H1 (cell line): Measurements from ENCODE around the gene KIF5A. TPM values are rescaled to one million over a fixed set of nuclear protein-coding genes. Genes with fewer than 3 reads are reported as not detected.
"Not testable (repeated sequence)": the region's sequence is repeated elsewhere in the genome, so short reads cannot be mapped to it uniquely, and the experiment has no call there.

Experiments
- CTCF ChIA-PET: fragments of 300-600 bp; sonication (Branson Sonifier 250); formaldehyde crosslinking; loops from one replicate; lab custom pipeline; 2021; ENCODE audit not compliant: partially characterized antibody; lab: Charles Lee
- POLR2A ChIA-PET: fragments of 300-600 bp; sonication (Branson Sonifier 250); formaldehyde crosslinking; loops from one replicate; lab custom pipeline; 2021; ENCODE audit warnings: inconsistent platforms; ENCODE audit not compliant: partially characterized antibody; lab: Charles Lee
- DNase-seq, 2 experiments: peaks; one replicate each; pipeline versions ENCODE4 v3.0.0 to v3.0.0-alpha.2; 2010 to 2022; ENCODE audit warnings: low spot score in 2 of 2, low read depth in 1 of 2, mixed read lengths in 1 of 2
- FAIRE-seq: peaks from 2 replicates; lab custom pipeline; 2011; peaks lifted over from hg19 to GRCh38; lab: Jason Lieb, UNC
- H2AFZ ChIP-seq: 2 replicates; pipeline ENCODE4 v1.8.1; 2012; ENCODE audit warnings: low read length, inconsistent platforms
- H2AK5ac ChIP-seq: 2 replicates; pipeline ENCODE4 v1.6.1; 2013; ENCODE audit warnings: low read depth, low read length
- H2BK120ac ChIP-seq: replicated peaks from 2 replicates; pipeline ENCODE3; 2013; ENCODE audit warnings: low read depth, low read length, inconsistent platforms
- H2BK12ac ChIP-seq: 2 replicates; pipeline ENCODE4 v1.6.1; 2013; ENCODE audit warnings: low read depth, low read length
- H2BK15ac ChIP-seq: 2 replicates; pipeline ENCODE4 v1.6.1; 2013; ENCODE audit warnings: low read length
- H2BK20ac ChIP-seq: 2 replicates; pipeline ENCODE4 v1.6.1; 2013; ENCODE audit warnings: low read length
- H2BK5ac ChIP-seq: 2 replicates; pipeline ENCODE4 v1.6.1; 2013; ENCODE audit warnings: low read depth, low read length
- H3K14ac ChIP-seq: 2 replicates; pipeline ENCODE4 v1.6.1; 2013; ENCODE audit warnings: inconsistent platforms; ENCODE audit not compliant: insufficient read length
- H3K18ac ChIP-seq: 2 replicates; pipeline ENCODE4 v1.6.1; 2013; ENCODE audit warnings: low read length; ENCODE audit errors: extremely low read depth
- H3K23ac ChIP-seq: 2 replicates; pipeline ENCODE4 v1.6.1; 2013; ENCODE audit warnings: inconsistent platforms; ENCODE audit not compliant: insufficient read length
- H3K23me2 ChIP-seq: 2 replicates; pipeline ENCODE4 v1.6.1; 2013; ENCODE audit warnings: low read depth, low read length
- H3K27ac ChIP-seq: 2 replicates; pipeline ENCODE4 v1.6.1; 2011; ENCODE audit warnings: low read depth, low read length, inconsistent platforms
- H3K27me3 ChIP-seq, 4 experiments: replicated peaks in 1 of 4; 1 replicate in 1 of 4; 2 replicates in 3 of 4; pipeline versions ENCODE4 v1.6.1 to v1.8.1; 2011 to 2013; ENCODE audit warnings: low read length in 3 of 4, mild to moderate bottlenecking in 3 of 4, inconsistent platforms in 2 of 4, mixed read lengths in 2 of 4, moderate library complexity in 1 of 4; ENCODE audit not compliant: control insufficient read depth in 3 of 4, insufficient read depth in 3 of 4; ENCODE audit errors: extremely low read depth in 1 of 4
- H3K36me3 ChIP-seq, 4 experiments: 2 replicates each; pipeline versions ENCODE4 v1.6.1 to v1.8.1; 2011 to 2013; ENCODE audit warnings: mild to moderate bottlenecking in 4 of 4, low read length in 3 of 4, moderate library complexity in 2 of 4, control low read depth in 1 of 4, inconsistent platforms in 1 of 4; ENCODE audit not compliant: insufficient read depth in 4 of 4, control insufficient read depth in 2 of 4
- H3K4ac ChIP-seq: replicated peaks from 2 replicates; pipeline ENCODE3; 2013; ENCODE audit warnings: low read length, low read depth, mixed read lengths, inconsistent platforms; ENCODE audit not compliant: insufficient read length
- H3K4me1 ChIP-seq, 4 experiments: replicated peaks in 1 of 4; 1 replicate in 1 of 4; 2 replicates in 3 of 4; pipeline versions ENCODE4 v1.6.1 to v1.8.1; 2011 to 2013; ENCODE audit warnings: low read length in 3 of 4, inconsistent platforms in 2 of 4, mixed read lengths in 1 of 4; ENCODE audit not compliant: insufficient read depth in 4 of 4, control insufficient read depth in 3 of 4
- H3K4me2 ChIP-seq, 2 experiments: 2 replicates each; pipeline versions ENCODE4 v1.6.1 to v1.8.1; 2011 to 2013; ENCODE audit warnings: low read depth in 2 of 2, low read length in 2 of 2, control low read depth in 1 of 2, inconsistent platforms in 1 of 2, mild to moderate bottlenecking in 1 of 2; ENCODE audit not compliant: insufficient read depth in 1 of 2
- H3K4me3 ChIP-seq, 4 experiments: fragments of 200-600, 300-600 bp in 1 of 4; sonication (generic), shearing (Covaris generic), sonication (Bioruptor Twin) in 1 of 4; 2 replicates each; pipeline versions ENCODE4 v1.5.1 to v1.8.1; 2011 to 2016; ENCODE audit warnings: low read length in 4 of 4, low read depth in 3 of 4, control low read depth in 2 of 4, inconsistent platforms in 2 of 4, mild to moderate bottlenecking in 2 of 4, mixed read lengths in 1 of 4, moderate library complexity in 1 of 4; ENCODE audit not compliant: insufficient read depth in 2 of 4; ENCODE audit errors: extremely low read depth in 1 of 4
- H3K56ac ChIP-seq: replicated peaks from 2 replicates; pipeline ENCODE3; 2013; ENCODE audit warnings: low read depth, mild to moderate bottlenecking, mixed read lengths, low read length, inconsistent platforms; ENCODE audit not compliant: insufficient read length
- H3K79me1 ChIP-seq: 2 replicates; pipeline ENCODE4 v1.6.1; 2013; ENCODE audit warnings: low read depth, low read length, control low read depth
- H3K79me2 ChIP-seq, 2 experiments: 2 replicates each; pipeline versions ENCODE4 v1.6.1 to v1.8.1; 2012 to 2013; ENCODE audit warnings: low read length in 2 of 2, mild to moderate bottlenecking in 2 of 2, inconsistent platforms in 1 of 2; ENCODE audit not compliant: insufficient read depth in 2 of 2, control insufficient read depth in 1 of 2
- H3K9ac ChIP-seq, 4 experiments: replicated peaks in 1 of 4; 1 replicate in 1 of 4; 2 replicates in 3 of 4; pipeline versions ENCODE4 v1.6.1 to v1.8.1; 2011 to 2013; ENCODE audit warnings: low read depth in 3 of 4, low read length in 3 of 4, control low read depth in 2 of 4, mild to moderate bottlenecking in 2 of 4, moderate library complexity in 2 of 4, inconsistent platforms in 1 of 4; ENCODE audit errors: extremely low read depth in 1 of 4
- H3K9me3 ChIP-seq, 2 experiments: 2 replicates each; pipeline versions ENCODE4 v1.6.1 to v1.8.1; 2012 to 2013; ENCODE audit warnings: mild to moderate bottlenecking in 2 of 2, moderate library complexity in 2 of 2, control low read depth in 1 of 2, inconsistent platforms in 1 of 2, low read depth in 1 of 2, low read length in 1 of 2, mixed read lengths in 1 of 2; ENCODE audit not compliant: insufficient read depth in 2 of 2
- H4K20me1 ChIP-seq, 2 experiments: replicated peaks in 1 of 2; 2 replicates each; pipeline versions ENCODE3 to v1.8.1; 2011 to 2013; ENCODE audit warnings: inconsistent platforms in 2 of 2, low read length in 2 of 2, mild to moderate bottlenecking in 1 of 2; ENCODE audit not compliant: insufficient read depth in 2 of 2, control insufficient read depth in 1 of 2
- H4K5ac ChIP-seq: 2 replicates; pipeline ENCODE4 v1.6.1; 2013; ENCODE audit warnings: low read length, low read depth, mixed read lengths, inconsistent platforms; ENCODE audit not compliant: insufficient read length
- H4K8ac ChIP-seq: 2 replicates; pipeline ENCODE4 v1.8.0; 2013; ENCODE audit warnings: mild to moderate bottlenecking, moderate library complexity, low read length, inconsistent platforms; ENCODE audit not compliant: insufficient read depth; ENCODE audit errors: extremely low read depth
- H4K91ac ChIP-seq: replicated peaks from 2 replicates; pipeline ENCODE3; 2013; ENCODE audit warnings: low read length, mixed read lengths, inconsistent platforms; ENCODE audit not compliant: insufficient read length
- WGBS, 2 experiments: shearing (Covaris generic) in 1 of 2; methylation state at CpG; one replicate each; pipeline versions ENCODE4 v1.1.6 to v1.1.7; 2013 to 2015; ENCODE audit warnings: low lambda C conversion rate in 2 of 2, mixed read lengths in 2 of 2, inconsistent platforms in 1 of 2, low coverage in 1 of 2, missing lambda C conversion rate in 1 of 2; ENCODE audit not compliant: insufficient replicate concordance in 2 of 2, insufficient coverage in 1 of 2, insufficient read length in 1 of 2; ENCODE audit errors: extremely low coverage in 1 of 2, missing lambda C conversion rate in 1 of 2; 5-methylcytosine and 5-hydroxymethylcytosine counted together
- polyA plus RNA-seq, 7 experiments: library from polyadenylated mRNA; depleted of rRNA in 3 of 7; stranded (reverse) in 5 of 7; unstranded in 2 of 7; fragments of >200 nt in 5 of 7; fragments of 200-250 nt in 2 of 7; gene quantifications; 1 replicate in 5 of 7; 2 replicates in 1 of 7; 4 replicates in 1 of 7; pipeline versions ENCODE4 v1.2.1 to v1.2.3, GENCODE V29; 2011 to 2013; ENCODE audit warnings: missing spikeins in 2 of 7, mixed read lengths in 2 of 7
- total RNA-seq: library from RNA; stranded (reverse); fragmentation: NEBNext Ultra II Directional; extraction: Animal tissue kit (Norgen Biotek cat#: 25700); gene quantifications from 2 replicates; pipeline ENCODE4 v1.2.1, GENCODE V29; 2021

Gene KIF5A
- total and polyA plus RNA-seq, 2 of the 8 experiments (the other 6 are each of a cell fraction or from before 2014, with no cell fraction given): 10.7 to 21.9 TPM

DNA sequence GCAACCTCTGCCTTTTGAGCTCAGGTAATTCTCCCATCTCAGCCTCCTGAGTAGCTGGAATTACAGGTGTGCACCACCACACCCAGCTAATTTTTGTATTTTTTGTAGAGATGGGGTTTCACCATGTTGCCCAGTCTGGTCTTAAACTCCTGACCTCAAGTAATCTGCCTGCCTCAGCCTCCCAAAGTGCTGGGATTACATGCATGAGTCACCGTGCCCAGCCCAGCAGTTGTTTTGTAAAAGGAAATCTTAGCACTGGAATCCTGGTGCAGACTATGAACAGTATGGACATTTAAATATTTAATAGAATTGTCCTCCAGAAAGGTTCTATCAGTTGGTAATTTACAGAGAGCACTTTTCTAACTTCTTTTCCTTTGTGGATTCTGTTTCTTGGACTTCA is 11.3 kb downstream of the KIF5A start:
- H2BK120ac ChIP-seq, H3K27me3 ChIP-seq, H3K4me3 ChIP-seq, H2AK5ac ChIP-seq, H3K27ac ChIP-seq, H4K91ac ChIP-seq, H2AFZ ChIP-seq, H4K20me1 ChIP-seq, H3K79me1 ChIP-seq, H4K8ac ChIP-seq, H3K4ac ChIP-seq, H2BK15ac ChIP-seq, H2BK5ac ChIP-seq, FAIRE-seq, POLR2A ChIA-PET, H2BK12ac ChIP-seq, H3K4me2 ChIP-seq, H3K23ac ChIP-seq, DNase-seq, H3K56ac ChIP-seq, H4K5ac ChIP-seq, H3K79me2 ChIP-seq, H3K4me1 ChIP-seq, H3K9me3 ChIP-seq, H3K14ac ChIP-seq, H2BK20ac ChIP-seq, H3K9ac ChIP-seq, H3K18ac ChIP-seq, H3K23me2 ChIP-seq: not testable (repeated sequence)
- 93% methylated on average over 1 of the region's 1 CpG; no CpG with 5 or more reads in 1 of the 2 experiments for WGBS, 2 experiments
- CTCF ChIA-PET: interaction anchor here (1.0 to 2.1 kb wide), 3 partner anchors 15 to 27 kb away, joined by 3 to 5 read pairs (median 4); no protein-coding TSS in a partner anchor
- H3K36me3 ChIP-seq: peaks cover 2 to 18% (median 13%) of the 10 kb centered on the region in 4 experiments; a peak in 5 of 8 replicates
